Measurements from ENCODE around the gene MYL5.
A peak's percentile ranks its signal among the peaks of the same experiment; 100 is the strongest.

The MYL5 gene

GRCh38 chr4:650951-651883 lies 23.1 kb upstream of the MYL5 start:
- peak; percentile 16; the same call in 2 of the 3 replicates for ATAC-seq

GRCh38 chr4:651884-652642 lies 22.3 kb upstream of the MYL5 start:
- no peak for ATAC-seq
- TF ChIP-seq ZNF70 (CRISPR knock-in tag; IDR thresholded peaks at IDR 0.05) (no peak), ISL1 (CRISPR knock-in tag; IDR thresholded peaks at IDR 0.05) (no peak), ZFP30 (CRISPR knock-in tag; IDR thresholded peaks at IDR 0.05) (no peak), CREB5 (CRISPR knock-in tag; IDR thresholded peaks at IDR 0.05; ENCODE audit: low read depth) (no peak), ZNF8 (CRISPR knock-in tag; IDR thresholded peaks at IDR 0.05) (no peak), TOX (CRISPR knock-in tag; IDR thresholded peaks at IDR 0.05; ENCODE audit: borderline replicate concordance) (no peak), TSHZ2 (CRISPR knock-in tag; IDR thresholded peaks at IDR 0.05) (no peak), PPARA (CRISPR knock-in tag; IDR thresholded peaks at IDR 0.05; ENCODE audit: borderline replicate concordance) (no peak), CSDC2 (CRISPR knock-in tag; IDR thresholded peaks at IDR 0.05) (no peak), OSR1 (CRISPR knock-in tag; IDR thresholded peaks at IDR 0.05) (no peak), ZFP3 (CRISPR knock-in tag; IDR thresholded peaks at IDR 0.05) (no peak), RARB (CRISPR knock-in tag; IDR thresholded peaks at IDR 0.05) (no peak)

More at GRCh38 chr4:650951-651883, 23.1 kb upstream of the MYL5 start:
- TF ChIP-seq RARB (CRISPR knock-in tag; IDR thresholded peaks at IDR 0.05) (no peak), ZFP3 (CRISPR knock-in tag; IDR thresholded peaks at IDR 0.05) (no peak), TOX (CRISPR knock-in tag; IDR thresholded peaks at IDR 0.05; ENCODE audit: borderline replicate concordance) (no peak)

- no peak for ATAC-seq
Observed at GRCh38 chr4:653080-653821, 21.1 kb upstream of the MYL5 start.

More at GRCh38 chr4:653080-653821, 21.1 kb upstream of the MYL5 start:
- TF ChIP-seq ZNF8 (CRISPR knock-in tag; IDR thresholded peaks at IDR 0.05) (no peak), CREB5 (CRISPR knock-in tag; IDR thresholded peaks at IDR 0.05; ENCODE audit: low read depth) (no peak), TOX (CRISPR knock-in tag; IDR thresholded peaks at IDR 0.05; ENCODE audit: borderline replicate concordance) (no peak), SNAI2 (CRISPR knock-in tag; IDR thresholded peaks at IDR 0.05) (no peak), PATZ1 (CRISPR knock-in tag; IDR thresholded peaks at IDR 0.05; ENCODE audit: borderline replicate concordance) (no peak), PPARA (CRISPR knock-in tag; IDR thresholded peaks at IDR 0.05; ENCODE audit: borderline replicate concordance) (no peak), TSHZ2 (CRISPR knock-in tag; IDR thresholded peaks at IDR 0.05) (no peak), CSDC2 (CRISPR knock-in tag; IDR thresholded peaks at IDR 0.05) (no peak), ZNF70 (CRISPR knock-in tag; IDR thresholded peaks at IDR 0.05) (no peak), ARNTL (CRISPR knock-in tag; IDR thresholded peaks at IDR 0.05; ENCODE audit: borderline replicate concordance, low read depth) (no peak), ZC3H10 (CRISPR knock-in tag; IDR thresholded peaks at IDR 0.05) (no peak)
